H1 (cell line): Measurements from ENCODE around the gene SEMA3A. TPM values are rescaled to one million over a fixed set of nuclear protein-coding genes. Genes with fewer than 3 reads are reported as not detected.

Experiments
- CTCF ChIA-PET: fragments of 300-600 bp; sonication (Branson Sonifier 250); formaldehyde crosslinking; loops from one replicate; lab custom pipeline; 2021; ENCODE audit not compliant: partially characterized antibody; lab: Charles Lee
- POLR2A ChIA-PET: fragments of 300-600 bp; sonication (Branson Sonifier 250); formaldehyde crosslinking; loops from one replicate; lab custom pipeline; 2021; ENCODE audit warnings: inconsistent platforms; ENCODE audit not compliant: partially characterized antibody; lab: Charles Lee
- DNase-seq, 2 experiments: peaks; one replicate each; pipeline versions ENCODE4 v3.0.0 to v3.0.0-alpha.2; 2010 to 2022; ENCODE audit warnings: low spot score in 2 of 2, low read depth in 1 of 2, mixed read lengths in 1 of 2
- FAIRE-seq: peaks from 2 replicates; lab custom pipeline; 2011; peaks lifted over from hg19 to GRCh38; lab: Jason Lieb, UNC
- H2AFZ ChIP-seq: 2 replicates; pipeline ENCODE4 v1.8.1; 2012; ENCODE audit warnings: low read length, inconsistent platforms
- H2AK5ac ChIP-seq: 2 replicates; pipeline ENCODE4 v1.6.1; 2013; ENCODE audit warnings: low read depth, low read length
- H2BK120ac ChIP-seq: replicated peaks from 2 replicates; pipeline ENCODE3; 2013; ENCODE audit warnings: low read depth, low read length, inconsistent platforms
- H2BK12ac ChIP-seq: 2 replicates; pipeline ENCODE4 v1.6.1; 2013; ENCODE audit warnings: low read depth, low read length
- H2BK15ac ChIP-seq: 2 replicates; pipeline ENCODE4 v1.6.1; 2013; ENCODE audit warnings: low read length
- H2BK20ac ChIP-seq: 2 replicates; pipeline ENCODE4 v1.6.1; 2013; ENCODE audit warnings: low read length
- H2BK5ac ChIP-seq: 2 replicates; pipeline ENCODE4 v1.6.1; 2013; ENCODE audit warnings: low read depth, low read length
- H3K14ac ChIP-seq: 2 replicates; pipeline ENCODE4 v1.6.1; 2013; ENCODE audit warnings: inconsistent platforms; ENCODE audit not compliant: insufficient read length
- H3K18ac ChIP-seq: 2 replicates; pipeline ENCODE4 v1.6.1; 2013; ENCODE audit warnings: low read length; ENCODE audit errors: extremely low read depth
- H3K23ac ChIP-seq: 2 replicates; pipeline ENCODE4 v1.6.1; 2013; ENCODE audit warnings: inconsistent platforms; ENCODE audit not compliant: insufficient read length
- H3K23me2 ChIP-seq: 2 replicates; pipeline ENCODE4 v1.6.1; 2013; ENCODE audit warnings: low read depth, low read length
- H3K27ac ChIP-seq: 2 replicates; pipeline ENCODE4 v1.6.1; 2011; ENCODE audit warnings: low read depth, low read length, inconsistent platforms
- H3K27me3 ChIP-seq, 4 experiments: replicated peaks in 1 of 4; 1 replicate in 1 of 4; 2 replicates in 3 of 4; pipeline versions ENCODE4 v1.6.1 to v1.8.1; 2011 to 2013; ENCODE audit warnings: low read length in 3 of 4, mild to moderate bottlenecking in 3 of 4, inconsistent platforms in 2 of 4, mixed read lengths in 2 of 4, moderate library complexity in 1 of 4; ENCODE audit not compliant: control insufficient read depth in 3 of 4, insufficient read depth in 3 of 4; ENCODE audit errors: extremely low read depth in 1 of 4
- H3K36me3 ChIP-seq, 4 experiments: 2 replicates each; pipeline versions ENCODE4 v1.6.1 to v1.8.1; 2011 to 2013; ENCODE audit warnings: mild to moderate bottlenecking in 4 of 4, low read length in 3 of 4, moderate library complexity in 2 of 4, control low read depth in 1 of 4, inconsistent platforms in 1 of 4; ENCODE audit not compliant: insufficient read depth in 4 of 4, control insufficient read depth in 2 of 4
- H3K4ac ChIP-seq: replicated peaks from 2 replicates; pipeline ENCODE3; 2013; ENCODE audit warnings: low read length, low read depth, mixed read lengths, inconsistent platforms; ENCODE audit not compliant: insufficient read length
- H3K4me1 ChIP-seq, 4 experiments: replicated peaks in 1 of 4; 1 replicate in 1 of 4; 2 replicates in 3 of 4; pipeline versions ENCODE4 v1.6.1 to v1.8.1; 2011 to 2013; ENCODE audit warnings: low read length in 3 of 4, inconsistent platforms in 2 of 4, mixed read lengths in 1 of 4; ENCODE audit not compliant: insufficient read depth in 4 of 4, control insufficient read depth in 3 of 4
- H3K4me2 ChIP-seq, 2 experiments: 2 replicates each; pipeline versions ENCODE4 v1.6.1 to v1.8.1; 2011 to 2013; ENCODE audit warnings: low read depth in 2 of 2, low read length in 2 of 2, control low read depth in 1 of 2, inconsistent platforms in 1 of 2, mild to moderate bottlenecking in 1 of 2; ENCODE audit not compliant: insufficient read depth in 1 of 2
- H3K4me3 ChIP-seq, 4 experiments: fragments of 200-600, 300-600 bp in 1 of 4; sonication (generic), shearing (Covaris generic), sonication (Bioruptor Twin) in 1 of 4; 2 replicates each; pipeline versions ENCODE4 v1.5.1 to v1.8.1; 2011 to 2016; ENCODE audit warnings: low read length in 4 of 4, low read depth in 3 of 4, control low read depth in 2 of 4, inconsistent platforms in 2 of 4, mild to moderate bottlenecking in 2 of 4, mixed read lengths in 1 of 4, moderate library complexity in 1 of 4; ENCODE audit not compliant: insufficient read depth in 2 of 4; ENCODE audit errors: extremely low read depth in 1 of 4
- H3K56ac ChIP-seq: replicated peaks from 2 replicates; pipeline ENCODE3; 2013; ENCODE audit warnings: low read depth, mild to moderate bottlenecking, mixed read lengths, low read length, inconsistent platforms; ENCODE audit not compliant: insufficient read length
- H3K79me1 ChIP-seq: 2 replicates; pipeline ENCODE4 v1.6.1; 2013; ENCODE audit warnings: low read depth, low read length, control low read depth
- H3K79me2 ChIP-seq, 2 experiments: 2 replicates each; pipeline versions ENCODE4 v1.6.1 to v1.8.1; 2012 to 2013; ENCODE audit warnings: low read length in 2 of 2, mild to moderate bottlenecking in 2 of 2, inconsistent platforms in 1 of 2; ENCODE audit not compliant: insufficient read depth in 2 of 2, control insufficient read depth in 1 of 2
- H3K9ac ChIP-seq, 4 experiments: replicated peaks in 1 of 4; 1 replicate in 1 of 4; 2 replicates in 3 of 4; pipeline versions ENCODE4 v1.6.1 to v1.8.1; 2011 to 2013; ENCODE audit warnings: low read depth in 3 of 4, low read length in 3 of 4, control low read depth in 2 of 4, mild to moderate bottlenecking in 2 of 4, moderate library complexity in 2 of 4, inconsistent platforms in 1 of 4; ENCODE audit errors: extremely low read depth in 1 of 4
- H3K9me3 ChIP-seq, 2 experiments: 2 replicates each; pipeline versions ENCODE4 v1.6.1 to v1.8.1; 2012 to 2013; ENCODE audit warnings: mild to moderate bottlenecking in 2 of 2, moderate library complexity in 2 of 2, control low read depth in 1 of 2, inconsistent platforms in 1 of 2, low read depth in 1 of 2, low read length in 1 of 2, mixed read lengths in 1 of 2; ENCODE audit not compliant: insufficient read depth in 2 of 2
- H4K20me1 ChIP-seq, 2 experiments: replicated peaks in 1 of 2; 2 replicates each; pipeline versions ENCODE3 to v1.8.1; 2011 to 2013; ENCODE audit warnings: inconsistent platforms in 2 of 2, low read length in 2 of 2, mild to moderate bottlenecking in 1 of 2; ENCODE audit not compliant: insufficient read depth in 2 of 2, control insufficient read depth in 1 of 2
- H4K5ac ChIP-seq: 2 replicates; pipeline ENCODE4 v1.6.1; 2013; ENCODE audit warnings: low read length, low read depth, mixed read lengths, inconsistent platforms; ENCODE audit not compliant: insufficient read length
- H4K8ac ChIP-seq: 2 replicates; pipeline ENCODE4 v1.8.0; 2013; ENCODE audit warnings: mild to moderate bottlenecking, moderate library complexity, low read length, inconsistent platforms; ENCODE audit not compliant: insufficient read depth; ENCODE audit errors: extremely low read depth
- H4K91ac ChIP-seq: replicated peaks from 2 replicates; pipeline ENCODE3; 2013; ENCODE audit warnings: low read length, mixed read lengths, inconsistent platforms; ENCODE audit not compliant: insufficient read length
- BRCA1 ChIP-seq: IDR thresholded peaks from 2 replicates; pipeline ENCODE4 v1.6.1; 2012; ENCODE audit warnings: low read depth, low read length, improper control_type of control experiment
- CBX5 ChIP-seq: fragments of 300-800, 300-1000 bp; sonication (generic); IDR thresholded peaks from 2 replicates; pipeline ENCODE4 v1.7.1; 2016; ENCODE audit warnings: antibody characterized with exemption, low read length, low read depth
- EGR1 ChIP-seq: IDR thresholded peaks from 2 replicates; pipeline ENCODE4 v1.6.1; 2011; ENCODE audit warnings: low read depth, low read length, borderline replicate concordance
- KDM1A ChIP-seq: fragments of 200-600, 300-600 bp; sonication (generic); IDR thresholded peaks from 2 replicates; pipeline ENCODE4 v1.7.1; 2016; ENCODE audit warnings: mild to moderate bottlenecking, low read length, borderline replicate concordance
- SIN3A ChIP-seq, 2 experiments: IDR thresholded peaks in 1 of 2; conservative IDR thresholded peaks in 1 of 2; 2 replicates each; pipeline ENCODE4 v1.6.1; 2011 to 2012; ENCODE audit warnings: low read length in 2 of 2, improper control_type of control experiment in 1 of 2, low read depth in 1 of 2, mild to moderate bottlenecking in 1 of 2
- SP1 ChIP-seq: IDR thresholded peaks from 2 replicates; pipeline ENCODE4 v1.6.1; 2011; ENCODE audit warnings: low read depth, low read length
- polyA plus RNA-seq, 7 experiments: library from polyadenylated mRNA; depleted of rRNA in 3 of 7; stranded (reverse) in 5 of 7; unstranded in 2 of 7; fragments of >200 nt in 5 of 7; fragments of 200-250 nt in 2 of 7; gene quantifications; 1 replicate in 5 of 7; 2 replicates in 1 of 7; 4 replicates in 1 of 7; pipeline versions ENCODE4 v1.2.1 to v1.2.3, GENCODE V29; 2011 to 2013; ENCODE audit warnings: missing spikeins in 2 of 7, mixed read lengths in 2 of 7
- total RNA-seq: library from RNA; stranded (reverse); fragmentation: NEBNext Ultra II Directional; extraction: Animal tissue kit (Norgen Biotek cat#: 25700); gene quantifications from 2 replicates; pipeline ENCODE4 v1.2.1, GENCODE V29; 2021

SEMA3A gene
- total and polyA plus RNA-seq, 2 of the 8 experiments (the other 6 are each of a cell fraction or from before 2014, with no cell fraction given) = 8.1 to 45.9 TPM

DNA sequence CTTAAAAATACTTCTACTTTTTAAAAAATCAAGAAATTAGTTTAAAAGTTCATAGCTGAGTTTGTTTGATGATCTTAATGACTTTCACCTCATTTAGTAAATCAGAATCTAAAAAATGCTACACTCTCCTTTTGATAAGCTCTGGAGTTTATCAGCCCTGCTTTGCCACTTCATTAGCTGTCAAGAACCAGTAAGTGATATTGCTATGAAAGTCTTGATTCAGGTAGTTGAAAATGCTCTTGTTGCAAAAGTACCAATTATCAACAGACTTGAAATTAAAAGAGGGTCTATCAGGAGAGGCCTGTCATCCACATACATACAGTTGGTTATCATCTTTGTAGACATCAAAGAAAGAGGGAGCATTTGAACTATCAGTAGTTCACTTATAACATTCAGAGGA lies 41.6 kb downstream of the SEMA3A start:
- TF ChIP-seq CBX5 (no peak), SIN3A (conservative IDR thresholded peaks at IDR 0.05 in 1 of 2, IDR thresholded peaks at IDR 0.05 in 1 of 2; ENCODE audit: low read depth in 1 of 2, low read length in 2 of 2) (no peak), BRCA1 (no peak), SP1 (no peak), EGR1 (no peak), KDM1A (no peak)
- Histone ChIP-seq H2AK5ac (no peak overlapping the region), H4K91ac (no peak overlapping the region), H3K4ac (no peak overlapping the region), H4K5ac (no peak overlapping the region), H4K20me1 (no peaks in the 10 kb centered on the region), H3K27me3 (no peaks in the 10 kb centered on the region), H3K23me2 (no peaks in the 10 kb centered on the region), H2BK20ac (no peak overlapping the region), H4K8ac (no peak overlapping the region), H3K4me3 (no peak overlapping the region), H3K36me3 (no peaks in the 10 kb centered on the region), H3K14ac (no peak overlapping the region), H2BK12ac (no peak overlapping the region), H3K79me2 (peaks cover 0 to 28% of the 10 kb centered on the region in 2 experiments; a peak in 3 of 4 replicates), H2BK15ac (no peak overlapping the region), H3K9me3 (no peaks in the 10 kb centered on the region), H2BK120ac (no peak overlapping the region), H3K79me1 (no peaks in the 10 kb centered on the region), H2AFZ (no peak overlapping the region), H3K4me1 (peaks cover 2 to 7% (median 5%) of the 10 kb centered on the region in 4 experiments; a peak in 4 of 7 replicates), H3K23ac (no peak overlapping the region), H3K56ac (no peak overlapping the region), H3K4me2 (no peak overlapping the region), H3K18ac (no peak overlapping the region), H2BK5ac (no peak overlapping the region), H3K9ac (no peak overlapping the region), H3K27ac (no peak overlapping the region)
- FAIRE-seq (no peak), DNase-seq (no peak)
- ChIA-PET CTCF (interaction anchor here (1.1 kb wide), 1 partner anchor 30 kb away, joined by 3 read pairs; no protein-coding TSS in a partner anchor), POLR2A (no interaction called here)
